HG03469 (cell line): ENCODE data around the gene SPTLC3.

Source experiments
- ATAC-seq: cut with Tn5 transposase; IDR thresholded peaks from one replicate; pipeline ENCODE4 v1.9.1; 2021; ENCODE audit warnings: mild to moderate bottlenecking, moderate library complexity, moderate number of reproducible peaks; ENCODE audit not compliant: unreplicated experiment

The SPTLC3 gene

DNA sequence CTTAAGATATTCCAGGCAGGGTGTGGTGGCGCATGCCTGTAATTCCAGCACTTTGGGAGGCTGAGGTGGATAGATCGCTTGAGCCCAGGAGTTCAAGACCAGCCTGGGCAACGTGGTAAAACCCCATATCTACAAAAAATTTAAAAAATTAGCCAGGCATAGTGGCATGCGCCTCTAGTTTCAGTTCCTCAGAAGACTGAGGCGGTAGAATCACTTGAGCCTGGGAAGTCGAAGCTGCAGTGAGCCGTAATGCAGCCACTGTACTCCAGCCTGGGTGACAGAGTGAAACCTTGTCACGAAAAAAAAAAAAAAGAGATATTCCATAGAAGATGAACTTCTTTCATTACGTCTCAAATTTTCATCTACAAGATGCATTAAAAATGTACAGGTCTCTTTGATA is 165.6 kb downstream of the SPTLC3 start:
- ATAC-seq = peak; percentile 90

DNA sequence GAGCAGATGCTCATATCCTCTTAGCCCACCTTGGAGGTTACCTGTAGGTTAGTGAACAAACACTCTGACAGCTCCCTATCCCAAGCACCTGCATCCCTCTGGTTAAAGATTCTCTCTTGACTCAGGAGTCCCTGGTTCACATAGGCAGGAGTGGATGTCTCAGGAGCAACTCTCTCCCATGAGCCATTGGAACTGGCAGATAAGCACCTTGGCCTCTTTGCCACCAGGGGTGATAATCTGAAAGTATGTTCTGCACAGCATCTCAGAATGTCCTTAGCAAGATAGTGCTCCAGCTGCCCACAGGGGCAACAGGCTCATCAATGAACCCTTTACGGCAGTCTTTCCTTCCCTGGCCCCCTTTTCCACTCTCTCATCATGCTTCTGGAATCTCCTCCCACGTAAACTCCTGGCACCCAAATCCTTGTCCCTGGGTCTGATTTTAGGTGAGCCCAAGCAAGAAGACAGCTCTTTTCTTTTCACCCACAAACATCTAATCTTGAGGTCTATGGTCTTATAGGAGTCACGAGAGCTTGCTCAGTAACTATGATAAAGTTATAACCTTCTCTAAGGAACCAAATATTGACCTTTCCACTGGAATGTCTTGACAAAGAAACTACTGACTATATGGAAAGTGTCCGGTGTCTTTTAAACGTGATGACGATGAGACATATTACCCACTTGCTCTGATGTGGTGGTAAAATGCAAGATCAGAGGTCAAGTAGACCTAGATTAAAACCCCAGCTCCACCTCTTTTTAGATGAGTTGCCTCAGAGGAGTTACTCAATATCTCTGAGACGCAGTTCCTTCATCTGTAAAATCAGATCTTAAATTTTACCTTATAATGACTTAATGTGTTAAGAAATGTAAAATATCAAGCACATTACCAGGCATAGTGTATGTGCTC is 172.5 kb downstream of the SPTLC3 start:
- ATAC-seq = no peak

- ATAC-seq = no peak
These were observed 174.2 kb downstream of the SPTLC3 start for GRCh38 chr20:13183005-13183404.

- no peak for ATAC-seq
These were observed 177.4 kb downstream of the SPTLC3 start for GRCh38 chr20:13186043-13186774.

DNA sequence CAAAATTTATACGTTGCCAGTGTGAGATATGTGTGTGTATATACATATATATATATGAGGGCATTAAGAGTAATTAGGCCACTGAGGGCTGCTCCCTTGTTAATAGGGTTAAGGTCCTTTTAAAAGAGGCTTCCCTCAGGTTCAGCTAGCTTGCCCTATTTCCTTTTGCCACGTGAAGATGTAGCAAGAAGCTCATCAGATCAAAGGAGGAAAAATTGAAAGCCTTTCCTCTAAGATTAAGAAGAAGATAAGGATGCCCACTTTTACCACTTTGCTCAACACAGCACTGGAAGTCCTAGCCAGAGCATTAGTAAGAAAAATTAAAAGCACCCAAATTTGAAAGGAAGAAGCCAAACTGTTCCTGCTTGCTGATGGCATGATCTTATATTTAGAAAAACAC is 179.1 kb downstream of the SPTLC3 start:
- no peak for ATAC-seq

- ATAC-seq = no peak
These were observed 190.5 kb downstream of the SPTLC3 start for GRCh38 chr20:13199279-13199678.

DNA sequence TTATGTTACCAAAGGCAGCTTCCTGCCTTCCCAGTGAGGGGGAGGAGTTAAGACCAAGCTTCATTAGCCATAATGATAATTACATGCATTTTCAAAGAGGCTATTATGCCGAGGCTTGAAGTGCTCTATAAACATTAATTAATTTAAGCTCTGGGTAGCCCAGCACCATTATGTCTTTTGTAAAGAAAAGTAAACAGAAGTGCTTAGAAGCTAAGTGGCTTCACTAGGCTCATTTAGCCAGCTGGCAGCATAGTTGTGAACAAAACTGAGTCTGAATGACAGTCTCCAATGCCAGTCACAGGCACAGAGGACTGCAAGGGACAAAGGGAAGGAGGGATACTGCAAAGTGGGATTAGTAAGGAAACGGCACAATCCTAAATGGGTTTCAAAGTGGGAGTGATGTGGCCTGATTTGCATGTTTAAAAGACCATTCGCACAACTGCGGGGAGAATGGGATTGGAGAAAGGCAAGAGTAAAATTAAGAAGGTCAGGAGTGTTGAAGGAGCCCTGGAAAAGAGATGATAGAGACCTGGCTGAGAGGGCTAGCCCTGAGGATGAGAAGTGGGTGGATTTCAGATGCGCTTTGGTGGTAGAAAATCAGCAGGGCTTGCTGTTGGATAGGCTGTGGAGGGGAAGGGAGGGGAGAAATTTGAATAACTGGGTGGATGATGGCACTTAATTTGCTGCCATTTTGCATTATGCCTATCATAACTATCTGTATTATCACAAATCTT is 192.2 kb downstream of the SPTLC3 start:
- ATAC-seq = no peak

DNA sequence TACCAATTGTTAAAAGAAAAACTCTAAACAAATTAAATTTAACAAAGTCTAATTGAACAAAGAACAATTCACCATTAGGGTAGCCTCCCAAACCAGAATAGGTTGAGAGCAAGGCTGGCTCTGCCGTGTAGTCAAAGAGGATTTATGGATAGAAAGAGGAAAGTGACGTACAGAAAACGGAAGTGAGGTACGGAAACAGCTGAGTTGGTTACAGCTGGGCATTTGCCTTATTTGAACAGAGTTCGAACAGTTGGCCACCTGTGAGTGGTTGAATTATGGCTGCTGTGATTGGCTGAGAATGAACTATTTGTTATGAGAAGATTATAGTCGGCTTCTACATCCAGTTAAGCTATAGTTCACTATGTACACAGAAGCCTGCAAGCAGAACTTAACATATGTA is 193.8 kb downstream of the SPTLC3 start:
- ATAC-seq = no peak

DNA sequence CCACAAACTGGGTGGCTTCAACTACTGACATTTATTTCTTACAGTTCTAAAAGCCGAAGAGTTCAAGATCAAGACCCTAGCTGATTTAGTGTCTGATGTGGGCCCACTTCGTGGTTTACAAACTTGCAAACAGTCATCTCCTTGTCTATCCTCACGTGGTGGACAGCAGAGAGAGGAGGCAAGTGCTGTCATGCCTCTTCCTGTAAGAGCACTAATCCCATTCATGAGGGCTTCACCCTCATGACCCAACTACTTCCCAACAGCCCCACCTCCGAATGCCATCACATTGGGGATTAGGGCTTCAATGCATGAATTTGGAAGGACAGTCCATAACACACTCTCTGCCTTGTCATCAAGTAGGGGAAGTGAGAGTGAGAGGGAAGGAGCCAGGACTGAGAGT is 196.7 kb downstream of the SPTLC3 start:
- ATAC-seq = no peak

DNA sequence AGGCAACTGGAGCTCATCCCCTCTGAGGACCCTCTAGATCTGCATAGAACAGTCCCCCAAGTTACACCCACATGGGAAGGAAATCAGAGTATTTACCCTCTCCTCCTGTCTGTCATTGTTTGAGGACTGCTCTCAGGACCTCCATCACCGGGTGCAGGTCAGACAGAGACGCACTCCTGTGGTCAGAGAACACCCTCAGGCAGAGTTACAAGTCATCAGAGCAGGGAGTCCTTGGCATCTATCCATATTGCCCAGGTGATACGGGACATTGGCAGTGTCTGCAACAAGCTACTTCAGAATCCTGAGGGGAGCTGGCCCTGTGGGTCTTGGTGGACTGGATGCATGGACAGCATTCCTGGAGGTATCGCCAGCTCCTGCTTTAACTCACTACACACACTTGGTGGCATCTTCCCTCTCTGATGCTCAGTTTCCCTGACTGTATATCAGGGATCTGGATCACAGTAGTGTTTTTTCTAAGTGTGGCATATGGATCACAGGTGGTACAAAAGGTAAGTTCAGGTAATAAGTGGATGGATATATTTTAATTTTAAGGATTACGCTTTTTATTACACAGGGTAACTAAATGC is 197.2 kb downstream of the SPTLC3 start:
- ATAC-seq = no peak

DNA sequence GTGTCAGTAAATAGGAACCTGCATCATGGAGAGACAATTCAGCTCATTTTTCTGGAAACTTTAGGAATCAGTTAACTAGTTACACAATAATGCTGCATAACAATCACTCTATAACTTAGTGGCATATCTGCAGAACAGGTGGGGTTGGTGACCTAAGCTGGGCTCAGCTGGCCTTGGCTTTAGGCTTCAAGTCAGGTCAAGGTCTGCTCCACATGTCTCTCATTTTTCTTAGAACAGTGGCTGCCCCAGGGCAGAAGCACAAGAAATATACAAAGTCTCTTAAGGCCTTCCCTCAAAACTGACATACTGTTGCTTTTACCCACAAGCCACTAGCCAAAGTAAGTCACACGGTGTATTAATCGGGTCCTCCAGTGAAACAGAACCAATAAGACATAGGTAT is 198.2 kb downstream of the SPTLC3 start:
- no peak for ATAC-seq

GRCh38 chr20:13211956-13212618 is 203.3 kb downstream of the SPTLC3 start:
- ATAC-seq = no peak

DNA sequence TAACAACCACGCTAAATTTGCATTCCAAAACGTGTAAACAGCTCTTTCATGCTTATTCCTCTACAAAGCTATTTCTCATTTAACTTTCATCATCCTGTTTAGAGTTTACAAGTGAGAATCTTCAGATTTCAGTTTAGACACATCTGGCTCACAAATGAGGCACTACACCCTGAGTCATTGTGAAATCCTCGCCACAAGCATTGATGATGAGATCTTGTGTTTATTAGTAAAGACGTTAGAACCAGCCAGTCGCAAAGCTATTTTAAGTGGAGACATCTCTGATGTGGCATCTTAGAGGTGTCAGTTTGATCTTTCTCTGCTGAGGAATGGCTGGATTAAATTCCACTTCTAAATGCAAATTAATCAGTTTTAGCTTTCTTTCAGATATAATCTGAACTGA is 204.0 kb downstream of the SPTLC3 start:
- ATAC-seq = no peak

- ATAC-seq = no peak
These were observed 204.6 kb downstream of the SPTLC3 start for GRCh38 chr20:13213335-13213734.

- ATAC-seq = no peak
These were observed 207.8 kb downstream of the SPTLC3 start for GRCh38 chr20:13216533-13216932.
